GM19351 (cell line): ENCODE measurements around the gene SLC22A1.
"Not testable (repeated sequence)": the region's sequence is repeated elsewhere in the genome, so short reads cannot be mapped to it uniquely, and the experiment has no call there.

ENCODE experiments used
- ATAC-seq: cut with Tn5 transposase; IDR thresholded peaks from one replicate; pipeline ENCODE4 v1.9.1; 2021; ENCODE audit warnings: mild to moderate bottlenecking, moderate library complexity; ENCODE audit not compliant: unreplicated experiment

Gene SLC22A1

GRCh38 chr6:160093061-160093460 is 28.6 kb upstream of the SLC22A1 start:
- ATAC-seq, result no peak

- ATAC-seq, result no peak
These were observed 27.7 kb upstream of the SLC22A1 start for GRCh38 chr6:160093946-160094345.

- ATAC-seq, result no peak
These were observed 26.3 kb upstream of the SLC22A1 start for GRCh38 chr6:160095146-160095845.

DNA sequence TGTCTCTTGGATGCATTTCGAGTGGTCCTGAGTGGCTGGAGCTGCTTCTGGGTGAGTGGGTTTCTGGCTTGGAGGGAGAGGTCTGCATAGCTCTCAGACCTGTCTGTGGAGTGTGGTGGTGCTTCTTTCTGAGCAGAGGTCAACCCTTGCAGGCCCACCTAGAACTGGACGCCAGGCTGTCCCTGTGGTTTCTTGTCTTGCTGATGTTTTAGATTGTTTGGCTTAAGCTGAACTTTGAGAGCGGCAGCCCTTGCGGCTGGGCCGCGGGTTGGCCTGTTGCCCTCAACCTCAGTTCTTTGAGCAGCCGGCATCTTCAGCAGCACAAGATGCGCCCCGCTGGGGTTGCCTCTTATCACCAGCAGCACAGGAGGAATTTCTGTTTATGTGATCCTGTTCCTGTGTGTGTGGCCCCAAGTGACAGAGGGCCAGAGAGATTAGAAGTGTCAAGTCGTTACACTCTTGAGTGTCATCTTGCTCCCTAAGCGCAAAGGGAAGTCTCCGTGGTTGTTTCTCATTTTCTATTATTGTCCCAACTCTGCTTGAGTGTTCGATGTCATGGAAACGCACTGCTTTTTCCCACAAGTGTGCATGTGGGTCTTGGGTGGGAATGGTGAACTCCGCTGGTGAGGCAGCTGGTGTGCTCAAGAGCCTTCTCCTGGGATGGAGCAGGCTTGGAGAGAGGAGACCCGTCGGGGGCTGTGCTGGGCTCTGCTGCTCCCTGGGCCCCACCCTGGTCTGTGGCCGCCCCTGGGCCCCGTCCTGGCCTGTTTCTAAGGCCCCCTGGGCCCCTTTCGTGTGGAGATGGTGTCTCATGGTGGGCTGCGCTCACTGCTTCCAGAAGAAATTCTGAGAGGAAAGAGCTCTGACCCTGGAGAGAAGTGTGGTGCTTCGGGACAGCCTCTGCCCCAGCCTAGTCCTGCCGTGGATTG is 20.1 kb upstream of the SLC22A1 start:
- ATAC-seq, result no peak

GRCh38 chr6:160102399-160102798 is 19.2 kb upstream of the SLC22A1 start:
- no peak for ATAC-seq

GRCh38 chr6:160102956-160103824 is 18.4 kb upstream of the SLC22A1 start:
- peak; percentile 72 for ATAC-seq

GRCh38 chr6:160103825-160104100 is 17.9 kb upstream of the SLC22A1 start:
- ATAC-seq, result no peak

DNA sequence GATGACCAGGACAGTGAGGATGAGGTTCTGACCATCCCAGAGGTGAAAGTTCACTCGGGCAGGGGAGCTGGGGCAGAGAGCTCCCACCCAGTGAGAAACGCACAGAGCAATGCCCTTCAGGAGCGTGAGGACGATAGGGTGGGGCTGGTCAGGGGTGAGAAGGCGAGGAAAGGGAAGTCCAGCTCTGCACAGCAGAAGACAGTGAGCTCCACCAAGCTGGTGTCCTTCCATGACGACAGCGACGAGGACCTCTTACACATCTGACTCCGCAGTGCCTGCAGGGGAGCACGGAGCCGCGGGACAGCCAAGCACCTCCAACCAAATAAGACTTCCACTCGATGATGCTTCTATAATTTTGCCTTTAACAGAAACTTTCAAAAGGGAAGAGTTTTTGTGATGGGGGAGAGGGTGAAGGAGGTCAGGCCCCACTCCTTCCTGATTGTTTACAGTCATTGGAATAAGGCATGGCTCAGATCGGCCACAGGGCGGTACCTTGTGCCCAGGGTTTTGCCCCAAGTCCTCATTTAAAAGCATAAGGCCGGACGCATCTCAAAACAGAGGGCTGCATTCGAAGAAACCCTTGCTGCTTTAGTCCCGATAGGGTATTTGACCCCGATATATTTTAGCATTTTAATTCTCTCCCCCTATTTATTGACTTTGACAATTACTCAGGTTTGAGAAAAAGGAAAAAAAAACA is 16.6 kb upstream of the SLC22A1 start:
- no peak for ATAC-seq

DNA sequence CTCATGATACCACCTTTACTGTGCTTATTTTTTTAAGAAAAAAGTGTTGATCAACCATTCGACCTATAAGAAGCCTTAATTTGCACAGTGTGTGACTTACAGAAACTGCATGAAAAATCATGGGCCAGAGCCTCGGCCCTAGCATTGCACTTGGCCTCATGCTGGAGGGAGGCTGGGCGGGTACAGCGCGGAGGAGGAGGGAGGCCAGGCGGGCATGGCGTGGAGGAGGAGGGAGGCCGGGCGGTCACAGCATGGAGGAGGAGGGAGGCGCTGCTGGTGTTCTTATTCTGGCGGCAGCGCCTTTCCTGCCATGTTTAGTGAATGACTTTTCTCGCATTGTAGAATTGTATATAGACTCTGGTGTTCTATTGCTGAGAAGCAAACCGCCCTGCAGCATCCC is 15.6 kb upstream of the SLC22A1 start:
- ATAC-seq, result no peak

DNA sequence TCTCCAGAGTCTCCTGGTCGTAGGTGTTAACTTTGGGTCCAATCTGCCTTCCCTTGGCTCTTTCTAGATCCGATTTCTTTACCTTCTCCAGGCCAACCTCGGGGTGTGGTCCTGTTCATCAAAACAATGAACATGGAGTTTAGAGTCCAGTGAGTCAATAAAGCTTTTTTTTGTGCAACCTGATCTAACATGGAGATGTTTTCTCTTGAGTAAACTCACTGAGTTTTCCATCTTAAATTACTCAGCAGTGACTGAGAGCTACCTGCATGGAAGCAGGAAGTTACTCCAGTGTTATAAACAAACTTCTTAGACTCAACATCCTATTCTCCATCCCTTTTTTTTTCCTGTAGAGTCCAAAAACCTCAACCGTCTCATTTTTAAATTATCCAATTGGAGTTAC is 14.9 kb upstream of the SLC22A1 start:
- no peak for ATAC-seq

DNA sequence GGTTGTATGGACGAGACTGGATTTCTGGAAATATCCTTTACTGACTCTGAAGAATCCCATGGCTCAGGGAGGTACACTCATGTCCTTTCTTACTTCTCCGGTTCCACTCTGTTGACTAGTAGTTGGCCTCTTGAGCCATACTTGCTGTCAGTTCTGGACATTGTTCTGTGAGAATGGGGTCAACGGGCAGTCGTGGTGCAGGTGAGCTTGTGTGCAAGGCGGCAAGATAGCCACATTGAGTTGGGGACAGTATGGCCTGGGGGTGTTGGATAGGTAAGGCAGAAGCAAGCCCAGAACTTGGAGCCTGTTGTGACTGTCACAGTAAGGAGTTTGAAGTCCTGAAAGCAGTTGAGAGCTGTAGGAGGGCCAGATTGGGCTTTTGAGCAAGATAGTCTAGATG is 13.5 kb upstream of the SLC22A1 start:
- ATAC-seq, result no peak

DNA sequence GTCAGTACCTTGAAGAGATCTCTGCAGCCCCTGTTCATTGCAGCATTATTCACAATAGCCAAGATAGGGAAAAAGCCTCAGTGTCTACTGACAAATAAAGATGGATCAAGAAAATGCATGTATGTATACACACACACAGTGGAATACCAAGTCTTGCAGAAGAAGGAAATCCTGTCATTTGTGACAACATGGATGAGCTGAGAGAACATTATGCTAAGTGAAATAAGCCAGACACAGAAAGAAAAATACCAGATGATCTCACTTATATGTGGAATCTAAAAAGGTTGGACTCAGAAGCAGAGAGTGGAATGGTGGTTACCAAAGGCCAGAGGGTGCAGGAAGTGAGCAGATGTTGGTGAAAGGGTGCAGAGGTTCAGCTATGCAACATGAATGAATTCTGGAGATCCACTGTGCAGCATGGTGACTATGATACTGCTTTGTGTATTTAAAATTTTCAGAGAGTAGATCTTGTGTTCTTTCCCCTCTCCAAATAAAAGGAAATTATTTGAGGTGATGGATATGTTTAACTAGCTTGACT is 11.0 kb upstream of the SLC22A1 start:
- no peak for ATAC-seq

DNA sequence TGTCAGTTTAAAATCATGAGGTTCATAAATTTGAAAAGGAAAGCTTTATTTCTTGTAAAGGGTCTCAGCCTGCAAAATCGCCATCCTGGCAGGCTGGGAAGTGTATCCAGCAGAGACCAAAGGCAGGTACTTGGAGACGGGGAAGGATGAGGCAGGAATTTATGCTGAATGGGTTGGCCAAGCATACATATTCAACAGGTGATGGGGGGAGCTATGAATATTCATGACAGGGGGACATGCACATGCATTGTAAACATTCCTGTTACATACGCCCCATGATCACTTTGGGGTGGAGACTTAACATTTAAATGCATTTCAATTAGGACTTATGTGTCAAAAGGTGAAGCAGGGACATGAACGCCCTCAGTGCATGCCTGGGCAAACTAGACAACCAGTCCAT is 9.8 kb upstream of the SLC22A1 start:
- ATAC-seq, result no peak

GRCh38 chr6:160112628-160113299 is 8.9 kb upstream of the SLC22A1 start:
- no peak for ATAC-seq

DNA sequence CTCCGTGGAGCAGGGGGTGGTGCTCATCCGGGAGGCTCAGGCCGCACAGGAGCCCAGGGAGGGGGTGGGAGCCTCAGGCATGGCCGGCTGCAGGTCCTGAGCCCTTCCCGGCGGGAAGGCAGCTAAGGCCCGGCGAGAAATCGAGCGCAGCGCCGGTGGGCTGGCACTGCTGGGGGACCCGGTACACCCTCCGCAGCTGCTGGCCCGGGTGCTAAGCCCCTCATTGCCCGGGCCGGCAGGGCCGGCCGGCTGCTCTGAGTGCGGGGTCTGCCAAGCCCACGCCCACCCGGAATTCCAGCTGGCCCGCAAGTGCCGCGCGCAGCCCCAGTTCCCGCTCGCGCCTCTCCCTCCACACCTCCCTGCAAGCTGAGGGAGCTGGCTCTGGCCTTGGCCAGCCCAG is 7.1 kb upstream of the SLC22A1 start:
- ATAC-seq, result not testable (repeated sequence)

DNA sequence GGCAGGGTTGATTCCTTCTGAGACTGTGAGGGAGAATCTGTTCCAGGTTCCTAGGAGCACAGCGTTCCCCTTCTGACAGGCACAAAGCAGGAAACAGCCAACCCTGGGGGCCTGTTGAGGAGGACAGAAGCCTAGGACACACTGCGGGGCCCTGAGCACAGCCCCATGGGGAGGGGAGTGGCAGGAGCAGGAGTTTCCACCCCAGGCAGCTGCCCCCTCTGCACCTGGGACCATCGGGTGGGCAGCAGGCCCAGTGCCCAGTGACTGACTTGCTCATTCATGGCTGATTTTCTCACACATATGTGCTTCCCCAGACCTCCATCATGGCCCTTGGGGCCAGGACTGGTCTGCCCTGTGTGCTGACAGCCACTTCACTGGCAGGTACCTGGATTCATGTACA is 6.2 kb upstream of the SLC22A1 start:
- no peak for ATAC-seq

DNA sequence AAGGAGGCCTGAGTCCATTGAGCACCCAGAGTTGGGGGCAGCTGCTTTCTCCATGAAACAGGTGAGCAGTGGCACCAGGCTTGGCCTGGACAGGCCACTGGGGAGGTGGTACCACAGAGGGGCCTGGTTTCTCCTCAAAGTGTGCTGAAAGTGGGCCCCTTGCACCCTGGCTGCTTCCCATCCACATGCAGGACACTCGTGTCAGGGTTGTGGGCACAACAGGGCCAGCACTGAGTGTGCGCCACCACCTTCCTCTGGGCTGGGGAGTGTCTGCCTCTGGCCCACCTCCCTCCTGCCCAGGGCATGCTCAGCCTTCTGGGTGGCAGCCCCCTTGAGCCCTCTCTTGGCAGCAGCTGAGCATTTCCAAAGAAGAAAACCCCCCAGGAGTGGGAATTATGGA is 5.2 kb upstream of the SLC22A1 start:
- ATAC-seq, result no peak

DNA sequence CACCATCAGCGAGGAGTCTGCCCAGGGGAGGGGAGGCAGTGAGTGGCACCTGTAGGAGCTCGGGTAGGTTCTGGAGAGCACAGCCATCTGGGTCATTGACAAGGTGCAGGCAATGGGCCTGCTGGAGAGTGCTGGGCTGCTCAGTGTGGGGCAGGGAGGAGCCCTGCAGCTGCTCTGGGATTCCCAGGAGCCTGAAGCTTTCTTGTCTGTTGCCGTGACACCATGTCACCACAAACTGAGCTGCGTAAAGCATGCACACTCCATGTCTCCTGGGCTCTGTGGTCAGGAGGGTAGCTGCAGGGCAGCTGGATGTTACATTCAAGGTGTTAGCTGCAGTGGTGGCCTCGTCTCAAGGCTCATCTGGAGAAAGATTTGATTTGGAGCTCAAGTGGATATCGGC is 4.5 kb upstream of the SLC22A1 start:
- no peak for ATAC-seq

DNA sequence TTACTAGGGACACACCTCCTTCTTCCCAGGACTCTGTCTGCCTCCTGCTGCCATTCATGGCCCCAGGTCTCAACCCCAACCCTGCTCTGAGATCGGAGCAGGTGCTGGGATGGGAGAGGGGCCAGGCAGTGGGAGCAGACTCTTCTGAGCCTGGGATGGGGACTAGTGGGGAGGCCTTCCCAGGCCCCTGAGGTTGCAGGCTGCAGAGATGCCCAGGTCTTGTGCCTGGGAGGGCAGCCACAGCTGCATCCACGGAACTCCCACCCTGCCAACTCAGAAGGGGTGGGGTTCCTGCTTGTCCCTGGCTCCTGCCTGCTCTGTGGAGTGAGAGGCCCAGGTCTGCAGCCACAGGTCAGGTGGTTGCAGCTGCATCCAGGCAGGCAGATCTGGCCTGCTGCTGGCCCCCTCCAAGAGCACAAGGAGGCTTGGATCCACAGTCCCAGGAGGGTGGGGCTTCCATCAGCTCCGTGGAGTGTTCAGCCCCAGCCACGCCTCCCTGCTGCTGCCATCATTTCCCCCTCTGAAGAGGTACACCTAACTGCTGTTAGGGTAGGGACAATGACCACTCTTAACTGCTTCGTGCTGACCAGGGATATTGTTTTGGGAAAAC is 2.9 kb upstream of the SLC22A1 start:
- no peak for ATAC-seq

DNA sequence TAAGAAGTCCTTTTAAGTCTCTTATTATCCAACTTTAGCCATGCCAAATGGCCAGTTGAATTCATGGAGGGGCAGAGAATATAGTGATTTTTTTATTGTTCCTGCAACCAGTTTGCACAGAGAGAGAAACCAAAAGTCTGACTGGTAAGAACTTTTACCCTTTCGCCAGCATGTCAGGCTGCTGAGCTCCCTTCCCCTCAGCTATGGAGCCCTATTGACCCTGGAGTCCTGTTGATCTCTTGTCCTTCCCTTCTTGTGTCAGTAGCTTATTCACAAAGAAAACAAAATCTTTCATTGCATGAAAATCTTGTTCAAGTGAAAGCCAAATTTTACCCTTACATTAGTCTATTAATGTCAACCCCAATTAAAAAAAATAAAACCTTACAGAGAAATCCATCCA is 1.5 kb upstream of the SLC22A1 start:
- ATAC-seq, result no peak
